HepG2 (cell line): Measurements from ENCODE around the gene C16orf95. TPM values are rescaled to one million over a fixed set of nuclear protein-coding genes. Genes with fewer than 3 reads are reported as not detected.

Source experiments
- CCAR2 ChIP-seq: fragments of 200-400 bp; formaldehyde crosslinking; optimal IDR thresholded peaks from 2 replicates; pipeline ENCODE3; 2018; ENCODE audit warnings: low read depth, mild to moderate bottlenecking, low read length, moderate library complexity
- E2F2 ChIP-seq: sonication (generic); formaldehyde crosslinking; IDR thresholded peaks from 2 replicates; pipeline ENCODE4 v1.4.0; 2020; ENCODE audit warnings: missing genetic modification reagents, borderline replicate concordance
- FOXP4 ChIP-seq: sonication (generic); formaldehyde crosslinking; IDR thresholded peaks from 2 replicates; pipeline ENCODE4 v1.4.0; 2020; ENCODE audit warnings: missing genetic modification reagents
- GABPB1 ChIP-seq: IDR thresholded peaks from 2 replicates; pipeline ENCODE4 v1.6.1; 2016; ENCODE audit warnings: mild to moderate bottlenecking, missing genetic modification reagents, moderate library complexity, missing compliant biosample characterization
- GLI4 ChIP-seq: sonication (generic); formaldehyde crosslinking; IDR thresholded peaks from 2 replicates; pipeline ENCODE4 v1.5.1; 2020; ENCODE audit warnings: missing genetic modification reagents, mild to moderate bottlenecking, moderate library complexity, borderline replicate concordance
- GPBP1L1 ChIP-seq: sonication (generic); formaldehyde crosslinking; IDR thresholded peaks from 2 replicates; pipeline ENCODE4 v1.5.0; 2020; ENCODE audit warnings: mild to moderate bottlenecking, missing genetic modification reagents
- GTF3A ChIP-seq: sonication (generic); formaldehyde crosslinking; conservative IDR thresholded peaks from 2 replicates; pipeline ENCODE4 v1.4.0; 2020; ENCODE audit warnings: mild to moderate bottlenecking, missing genetic modification reagents
- HDAC1 ChIP-seq: sonication (generic); formaldehyde crosslinking; IDR thresholded peaks from 2 replicates; pipeline ENCODE4 v1.5.1; 2020; ENCODE audit warnings: mild to moderate bottlenecking, missing genetic modification reagents
- HES4 ChIP-seq: sonication (generic); formaldehyde crosslinking; IDR thresholded peaks from 2 replicates; pipeline ENCODE4 v1.9.0; 2021; ENCODE audit warnings: mild to moderate bottlenecking, missing genetic modification reagents, borderline replicate concordance
- KAT7 ChIP-seq: IDR thresholded peaks from 2 replicates; pipeline ENCODE4 v1.6.1; 2018; ENCODE audit warnings: borderline replicate concordance, missing compliant biosample characterization
- NFE2L2 ChIP-seq: fragments of 150-350 bp; IDR thresholded peaks from 2 replicates; pipeline ENCODE4 v1.6.1; 2014; ENCODE audit warnings: low read length
- RCOR2 ChIP-seq: IDR thresholded peaks from 2 replicates; pipeline ENCODE4 v1.6.1; 2016; ENCODE audit warnings: missing biosample characterization, missing genetic modification reagents
- ZBTB1 ChIP-seq: sonication (generic); formaldehyde crosslinking; IDR thresholded peaks from 2 replicates; pipeline ENCODE4 v1.4.0; 2020; ENCODE audit warnings: missing genetic modification reagents, borderline replicate concordance
- ZBTB8A ChIP-seq: sonication (generic); formaldehyde crosslinking; IDR thresholded peaks from 2 replicates; pipeline ENCODE4 v1.4.0; 2020; ENCODE audit warnings: mild to moderate bottlenecking, low read depth, missing genetic modification reagents, borderline replicate concordance
- ZFP62 ChIP-seq: sonication (generic); formaldehyde crosslinking; IDR thresholded peaks from 2 replicates; pipeline ENCODE4 v1.4.0; 2020; ENCODE audit warnings: missing genetic modification reagents
- ZNF12 ChIP-seq: sonication (generic); formaldehyde crosslinking; IDR thresholded peaks from 2 replicates; pipeline ENCODE4 v1.5.0; 2020; ENCODE audit warnings: missing genetic modification reagents
- ZNF17 ChIP-seq: sonication (generic); formaldehyde crosslinking; IDR thresholded peaks from 2 replicates; pipeline ENCODE4 v1.5.0; 2020; ENCODE audit warnings: mild to moderate bottlenecking, missing genetic modification reagents
- ZNF484 ChIP-seq: sonication (generic); formaldehyde crosslinking; IDR thresholded peaks from 2 replicates; pipeline ENCODE4 v1.5.1; 2020; ENCODE audit warnings: mild to moderate bottlenecking, low read depth, missing genetic modification reagents, borderline replicate concordance
- ZNF512 ChIP-seq: sonication (generic); formaldehyde crosslinking; IDR thresholded peaks from 2 replicates; pipeline ENCODE4 v1.4.0; 2020; ENCODE audit warnings: mild to moderate bottlenecking, missing genetic modification reagents
- ZNF597 ChIP-seq: sonication (generic); formaldehyde crosslinking; IDR thresholded peaks from 2 replicates; pipeline ENCODE4 v1.5.0; 2020; ENCODE audit warnings: missing genetic modification reagents
- ZNF720 ChIP-seq: sonication (generic); formaldehyde crosslinking; IDR thresholded peaks from 2 replicates; pipeline ENCODE4 v1.4.0; 2020; ENCODE audit warnings: missing genetic modification reagents
- polyA plus RNA-seq, 8 experiments: library from polyadenylated mRNA; depleted of rRNA in 3 of 8; stranded (reverse) in 7 of 8; unstranded in 1 of 8; fragments of >200 nt; fragmentation: Illumina TruSeq in 4 of 8; extraction: Trizol in 4 of 8; gene quantifications; 2 replicates each; pipeline versions ENCODE4 v1.2.1 to v1.2.3, GENCODE V29; 2011 to 2016; ENCODE audit warnings: low read depth in 4 of 8, missing spikeins in 1 of 8, mixed read lengths in 1 of 8; ENCODE audit not compliant: insufficient read depth in 1 of 8
- total RNA-seq, 5 experiments: library from RNA; depleted of rRNA; stranded (reverse); fragments of >200 nt; fragmentation: Illumina TruSeq; extraction: Trizol; gene quantifications; 2 replicates each; pipeline ENCODE4 v1.2.3, GENCODE V29; 2016; ENCODE audit warnings: low read depth in 1 of 5

C16orf95 gene
- total and polyA plus RNA-seq, 2 of the 13 experiments (the other 11 are each of a cell fraction or from before 2014, with no cell fraction given) = 2.8 to 8.6 TPM

- TF ChIP-seq CCAR2 (no peak), E2F2 (CRISPR knock-in tag) (peak; percentile 88; the same call in 1 of the 2 replicates), ZNF720 (CRISPR knock-in tag) (no peak), ZFP62 (CRISPR knock-in tag) (no peak), ZNF512 (CRISPR knock-in tag) (peak; percentile 75; the same call in 1 of the 2 replicates), ZNF12 (0 out of 2 replicates have a peak, but pooled peaks have one; percentile 39), ZBTB1 (no peak), KAT7 (CRISPR knock-in tag) (no peak; the same call in 1 of the 2 replicates), GTF3A (CRISPR knock-in tag) (peak; percentile 57; the same call in 1 of the 2 replicates), FOXP4 (CRISPR knock-in tag) (no peak; the same call in none of the 2 replicates), RCOR2 (no peak), HDAC1 (peak; percentile 91), GLI4 (CRISPR knock-in tag) (no peak; the same call in 1 of the 2 replicates), ZNF597 (CRISPR knock-in tag) (no peak), GPBP1L1 (CRISPR knock-in tag) (no peak), NFE2L2 (no peak), ZNF484 (no peak), ZBTB8A (CRISPR knock-in tag) (0 out of 2 replicates have a peak, but pooled peaks have one; percentile 76), ZNF17 (no peak), HES4 (CRISPR knock-in tag) (0 out of 2 replicates have a peak, but pooled peaks have one; percentile 6), GABPB1 (CRISPR knock-in tag) (peak; percentile 79)
Measured at GRCh38 chr16:87316923-87317749, at the start of gene C16orf95 (continued).
